ENCODE measurements around the gene SLC16A12.
"Not testable (repeated sequence)": the region's sequence is repeated elsewhere in the genome, so short reads cannot be mapped to it uniquely, and the experiment has no call there.

Gene SLC16A12

DNA sequence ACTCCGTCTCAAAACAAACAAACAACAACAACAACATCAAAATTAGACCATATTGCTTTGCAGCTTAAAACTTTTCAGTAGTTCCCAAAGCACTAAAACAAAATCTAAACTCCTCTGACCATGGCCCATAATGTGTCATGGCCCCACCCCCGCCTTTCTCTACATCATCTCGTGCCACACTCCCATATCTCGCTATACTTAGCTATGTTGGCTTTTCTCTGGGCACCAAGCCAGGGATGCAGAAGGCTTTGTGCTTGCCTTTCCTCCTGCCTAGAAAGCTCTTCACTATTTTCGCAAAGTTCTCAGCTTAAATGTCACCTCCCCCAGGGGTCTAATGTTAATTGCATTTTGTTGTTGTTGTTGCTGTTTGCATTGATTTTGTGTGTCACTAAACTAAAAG lies 15.1 kb upstream of the SLC16A12 start:
- Histone ChIP-seq H3K27me3 (ENCODE audit: control insufficient read depth in 5 of 5, insufficient read depth in 4 of 5, low read length in 5 of 5) (peaks cover 0 to 2% (median 0%) of the 10 kb centered on the region in 5 donors), H3K4me3 (ENCODE audit: low read depth in 1 of 5, low read length in 5 of 5) (no peak overlapping the region), H3K36me3 (ENCODE audit: control insufficient read depth in 5 of 5, insufficient read depth in 5 of 5, low read length in 5 of 5) (no peaks in the 10 kb centered on the region), H3K27ac (ENCODE audit: low read depth, low read length) (no peak overlapping the region), H3K9me3 (ENCODE audit: control insufficient read depth in 5 of 5, low read length in 5 of 5) (peaks cover 0 to 3% (median 0%) of the 10 kb centered on the region in 5 donors), H3K9ac (ENCODE audit: low read length in 5 of 5) (no peak overlapping the region), H3K4me1 (ENCODE audit: control insufficient read depth in 5 of 5, insufficient read depth in 5 of 5, low read length in 5 of 5) (no peaks in the 10 kb centered on the region)

DNA sequence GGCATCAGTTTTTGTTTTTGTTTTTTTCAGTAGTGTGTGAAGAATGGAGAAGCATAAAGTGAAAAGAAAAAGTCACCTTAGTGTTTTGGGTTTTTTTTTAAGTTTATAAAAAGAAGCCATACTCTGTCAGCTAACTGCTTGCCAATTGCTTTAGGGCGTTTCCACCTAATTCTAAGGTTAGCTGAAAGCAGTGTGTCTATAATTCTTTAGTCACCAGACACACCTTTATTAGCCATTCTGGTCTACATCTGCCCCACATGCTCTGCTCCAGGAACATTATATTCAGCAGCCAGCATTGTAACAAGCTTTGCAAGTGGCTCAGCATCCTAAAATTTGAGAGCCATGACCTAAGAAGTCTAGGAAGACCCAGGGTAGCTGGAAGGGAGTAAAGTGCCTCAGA lies 14.1 kb upstream of the SLC16A12 start:
- Histone ChIP-seq H3K4me3 (ENCODE audit: low read depth in 1 of 5, low read length in 5 of 5) (no peak overlapping the region), H3K4me1 (ENCODE audit: control insufficient read depth in 5 of 5, insufficient read depth in 5 of 5, low read length in 5 of 5) (no peaks in the 10 kb centered on the region), H3K27me3 (ENCODE audit: control insufficient read depth in 5 of 5, insufficient read depth in 4 of 5, low read length in 5 of 5) (peaks cover 0 to 2% (median 0%) of the 10 kb centered on the region in 5 donors), H3K9me3 (ENCODE audit: control insufficient read depth in 5 of 5, low read length in 5 of 5) (peaks cover 0 to 4% (median 0%) of the 10 kb centered on the region in 5 donors), H3K27ac (ENCODE audit: low read depth, low read length) (no peak overlapping the region), H3K9ac (ENCODE audit: low read length in 5 of 5) (no peak overlapping the region), H3K36me3 (ENCODE audit: control insufficient read depth in 5 of 5, insufficient read depth in 5 of 5, low read length in 5 of 5) (no peaks in the 10 kb centered on the region)

DNA sequence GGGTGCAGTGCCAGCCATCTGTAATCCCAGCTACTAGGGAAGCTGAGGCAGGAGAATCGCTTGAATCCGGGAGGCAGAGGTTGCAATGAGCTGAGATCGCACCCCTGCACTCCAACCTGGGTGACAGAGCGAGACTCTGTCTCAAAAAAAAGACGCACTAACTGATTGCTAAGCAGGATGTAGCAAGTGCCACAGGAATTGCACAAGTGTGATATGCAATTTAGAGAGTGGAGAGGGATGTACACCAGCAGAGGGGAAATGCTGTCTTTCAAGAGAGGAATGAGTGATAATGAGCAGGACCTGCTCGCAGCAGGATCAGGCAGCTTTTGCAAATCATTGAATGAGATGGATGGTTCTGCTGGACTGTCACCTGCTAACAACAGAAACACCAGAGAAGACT lies 13.3 kb upstream of the SLC16A12 start:
- H3K4me3 ChIP-seq (ENCODE audit: low read depth in 1 of 5, low read length in 5 of 5): no peak overlapping the region
- no peak overlapping the region for H3K9ac ChIP-seq (ENCODE audit: low read length in 5 of 5)
- H3K4me1 ChIP-seq (ENCODE audit: control insufficient read depth in 5 of 5, insufficient read depth in 5 of 5, low read length in 5 of 5): no peaks in the 10 kb centered on the region
- H3K27me3 ChIP-seq (ENCODE audit: control insufficient read depth in 5 of 5, insufficient read depth in 4 of 5, low read length in 5 of 5): peaks cover 0 to 2% (median 0%) of the 10 kb centered on the region in 5 donors
- no peak overlapping the region for H3K27ac ChIP-seq (ENCODE audit: low read depth, low read length)
- no peaks in the 10 kb centered on the region for H3K36me3 ChIP-seq (ENCODE audit: control insufficient read depth in 5 of 5, insufficient read depth in 5 of 5, low read length in 5 of 5)
- peaks cover 0 to 4% (median 0%) of the 10 kb centered on the region in 5 donors for H3K9me3 ChIP-seq (ENCODE audit: control insufficient read depth in 5 of 5, low read length in 5 of 5)

DNA sequence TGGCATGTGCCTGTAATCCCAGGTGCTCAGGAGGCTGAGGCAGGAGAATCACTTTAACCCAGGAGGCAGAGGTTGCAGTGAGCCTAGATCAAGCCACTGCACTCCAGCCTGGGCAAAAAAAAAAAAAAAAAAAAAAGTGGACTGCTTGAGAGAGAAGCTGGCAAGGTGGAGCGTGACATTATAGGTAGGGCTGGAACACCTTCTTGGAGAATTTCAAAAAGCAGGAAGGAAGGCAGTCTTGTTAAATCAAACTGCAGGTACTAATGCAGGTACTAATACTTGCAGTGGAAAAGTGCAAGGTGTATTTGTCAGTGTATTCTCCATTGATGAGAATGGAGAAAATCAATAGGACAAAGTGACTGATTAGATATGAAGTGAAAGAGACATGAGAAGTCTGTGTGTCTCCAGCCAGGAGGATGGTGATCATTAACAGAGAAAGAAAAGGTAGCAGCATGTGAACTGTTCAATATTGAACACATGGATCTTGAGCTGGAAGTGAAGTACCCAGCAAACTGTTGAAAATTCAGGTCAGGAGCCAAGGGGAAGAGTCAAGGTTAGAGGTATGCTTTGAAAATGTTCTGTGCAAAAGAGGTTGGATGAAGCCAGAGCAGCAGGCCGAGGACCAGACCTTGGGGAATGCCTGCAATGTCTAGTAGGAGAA lies 12.6 kb upstream of the SLC16A12 start:
- Histone ChIP-seq H3K9ac (ENCODE audit: low read length in 5 of 5) (no peak overlapping the region), H3K4me1 (ENCODE audit: control insufficient read depth in 5 of 5, insufficient read depth in 5 of 5, low read length in 5 of 5) (no peaks in the 10 kb centered on the region), H3K27me3 (ENCODE audit: control insufficient read depth in 5 of 5, insufficient read depth in 4 of 5, low read length in 5 of 5) (peaks cover 0 to 2% (median 0%) of the 10 kb centered on the region in 5 donors), H3K9me3 (ENCODE audit: control insufficient read depth in 5 of 5, low read length in 5 of 5) (peaks cover 0 to 4% (median 0%) of the 10 kb centered on the region in 5 donors), H3K36me3 (ENCODE audit: control insufficient read depth in 5 of 5, insufficient read depth in 5 of 5, low read length in 5 of 5) (no peaks in the 10 kb centered on the region), H3K4me3 (ENCODE audit: low read depth in 1 of 5, low read length in 5 of 5) (no peak overlapping the region), H3K27ac (ENCODE audit: low read depth, low read length) (no peak overlapping the region)

DNA sequence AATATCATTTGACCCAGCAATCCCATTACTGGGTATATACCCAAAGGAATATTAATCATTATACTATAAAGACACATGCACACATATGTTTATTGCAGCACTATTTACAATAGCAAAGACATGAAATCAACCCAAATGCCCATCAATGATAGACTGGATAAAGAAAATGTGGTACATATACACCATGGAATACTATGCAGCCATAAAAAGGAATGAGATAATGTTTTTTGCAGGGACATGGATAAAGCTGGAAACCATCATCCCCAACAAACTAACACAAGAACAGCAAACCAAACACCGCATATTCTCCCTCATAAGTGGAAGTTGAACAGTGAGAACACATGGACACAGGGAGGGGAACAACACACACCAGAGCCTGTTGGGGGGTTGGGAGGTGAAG lies 11.3 kb upstream of the SLC16A12 start:
- not testable (repeated sequence) for H3K36me3 ChIP-seq (ENCODE audit: control insufficient read depth in 5 of 5, insufficient read depth in 5 of 5, low read length in 5 of 5); H3K4me1 ChIP-seq (ENCODE audit: control insufficient read depth in 5 of 5, insufficient read depth in 5 of 5, low read length in 5 of 5); H3K27me3 ChIP-seq (ENCODE audit: control insufficient read depth in 5 of 5, insufficient read depth in 4 of 5, low read length in 5 of 5); H3K9ac ChIP-seq (ENCODE audit: low read length in 5 of 5); H3K4me3 ChIP-seq (ENCODE audit: low read depth in 1 of 5, low read length in 5 of 5); H3K27ac ChIP-seq (ENCODE audit: low read depth, low read length); H3K9me3 ChIP-seq (ENCODE audit: control insufficient read depth in 5 of 5, low read length in 5 of 5)

DNA sequence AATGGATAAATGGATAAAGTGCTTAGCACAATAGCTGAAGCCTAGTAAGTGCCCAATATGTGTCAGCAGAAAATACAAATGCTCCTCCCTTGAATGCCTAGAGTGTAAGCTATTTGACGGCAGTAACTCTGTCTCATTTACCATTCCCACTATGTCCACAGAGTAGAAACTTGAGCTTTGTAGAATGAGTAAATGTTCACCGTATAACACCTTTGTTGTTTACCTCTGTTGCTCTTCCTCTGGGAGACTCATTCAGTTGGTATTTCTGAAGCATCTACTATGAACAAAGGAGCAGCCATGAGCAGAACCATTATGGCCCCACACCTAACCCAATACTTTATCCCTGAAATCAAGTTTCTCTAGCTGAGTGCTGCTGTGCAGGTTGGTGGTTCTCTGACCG lies 8.4 kb upstream of the SLC16A12 start:
- Histone ChIP-seq H3K27ac (ENCODE audit: low read depth, low read length) (no peak overlapping the region), H3K4me1 (ENCODE audit: control insufficient read depth in 5 of 5, insufficient read depth in 5 of 5, low read length in 5 of 5) (no peaks in the 10 kb centered on the region), H3K27me3 (ENCODE audit: control insufficient read depth in 5 of 5, insufficient read depth in 4 of 5, low read length in 5 of 5) (peaks cover 0 to 2% (median 0%) of the 10 kb centered on the region in 5 donors), H3K9me3 (ENCODE audit: control insufficient read depth in 5 of 5, low read length in 5 of 5) (peaks cover 0 to 4% (median 0%) of the 10 kb centered on the region in 5 donors), H3K9ac (ENCODE audit: low read length in 5 of 5) (no peak overlapping the region), H3K36me3 (ENCODE audit: control insufficient read depth in 5 of 5, insufficient read depth in 5 of 5, low read length in 5 of 5) (no peaks in the 10 kb centered on the region), H3K4me3 (ENCODE audit: low read depth in 1 of 5, low read length in 5 of 5) (no peak overlapping the region)

DNA sequence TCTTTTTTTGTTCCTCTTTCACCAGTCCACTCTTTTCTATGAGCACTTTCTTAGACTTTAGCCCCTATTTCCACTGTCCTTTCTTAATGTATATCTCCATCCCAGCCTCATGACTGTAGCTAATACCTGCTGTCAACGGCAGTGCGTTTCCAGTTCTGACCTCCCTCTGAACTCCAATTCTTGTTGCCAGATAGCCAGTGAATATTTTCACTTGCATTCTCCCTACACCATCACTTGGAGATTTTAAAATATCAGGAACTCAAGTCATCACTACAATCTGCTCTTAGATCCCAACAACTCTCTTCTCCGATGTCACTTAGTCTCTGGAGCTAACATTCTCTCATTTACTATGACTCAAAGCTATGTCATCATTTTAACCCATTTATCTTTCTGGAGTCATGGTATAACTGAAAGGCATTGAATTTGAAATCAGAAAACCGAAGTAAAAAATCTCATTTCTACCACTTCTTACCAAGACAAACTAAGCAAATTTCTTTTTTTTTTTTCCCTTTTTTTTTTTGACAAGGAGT lies 5.1 kb upstream of the SLC16A12 start:
- H3K27me3 ChIP-seq (ENCODE audit: control insufficient read depth in 5 of 5, insufficient read depth in 4 of 5, low read length in 5 of 5): peaks cover 0 to 10% (median 4%) of the 10 kb centered on the region in 5 donors
- peaks cover 0 to 6% (median 5%) of the 10 kb centered on the region in 5 donors for H3K4me1 ChIP-seq (ENCODE audit: control insufficient read depth in 5 of 5, insufficient read depth in 5 of 5, low read length in 5 of 5)
- no peak overlapping the region for H3K9ac ChIP-seq (ENCODE audit: low read length in 5 of 5)
- no peaks in the 10 kb centered on the region for H3K36me3 ChIP-seq (ENCODE audit: control insufficient read depth in 5 of 5, insufficient read depth in 5 of 5, low read length in 5 of 5)
- no peak overlapping the region for H3K4me3 ChIP-seq (ENCODE audit: low read depth in 1 of 5, low read length in 5 of 5)
- H3K27ac ChIP-seq (ENCODE audit: low read depth, low read length): no peak overlapping the region
- H3K9me3 ChIP-seq (ENCODE audit: control insufficient read depth in 5 of 5, low read length in 5 of 5): peaks cover 0 to 1% (median 0%) of the 10 kb centered on the region in 5 donors

DNA sequence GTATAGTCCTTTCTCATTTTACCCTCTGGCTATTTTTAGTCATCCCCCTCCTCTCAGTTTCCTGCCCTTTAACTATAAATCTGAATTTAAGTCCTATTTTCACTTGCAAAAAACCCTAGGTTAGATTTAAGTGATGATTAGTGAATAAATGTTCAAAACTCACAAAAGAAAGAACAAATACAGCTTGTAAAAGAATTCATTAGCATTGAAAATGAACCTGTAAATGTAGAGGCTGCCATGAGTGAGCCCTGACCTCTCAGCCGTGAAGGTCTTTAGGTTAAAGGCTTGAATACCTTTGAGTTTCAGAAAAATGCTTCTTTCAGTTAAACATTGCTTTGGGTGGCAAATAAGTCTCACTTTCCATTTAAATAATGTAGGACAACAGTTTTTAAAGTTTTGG lies 2.0 kb upstream of the SLC16A12 start:
- peaks cover 0 to 12% (median 11%) of the 10 kb centered on the region in 5 donors for H3K4me1 ChIP-seq (ENCODE audit: control insufficient read depth in 5 of 5, insufficient read depth in 5 of 5, low read length in 5 of 5)
- H3K36me3 ChIP-seq (ENCODE audit: control insufficient read depth in 5 of 5, insufficient read depth in 5 of 5, low read length in 5 of 5): no peaks in the 10 kb centered on the region
- H3K27me3 ChIP-seq (ENCODE audit: control insufficient read depth in 5 of 5, insufficient read depth in 4 of 5, low read length in 5 of 5): peaks cover 9 to 33% (median 13%) of the 10 kb centered on the region in 5 donors
- no peak overlapping the region for H3K27ac ChIP-seq (ENCODE audit: low read depth, low read length)
- H3K9ac ChIP-seq (ENCODE audit: low read length in 5 of 5): no peak overlapping the region
- no peaks in the 10 kb centered on the region for H3K9me3 ChIP-seq (ENCODE audit: control insufficient read depth in 5 of 5, low read length in 5 of 5)
- H3K4me3 ChIP-seq (ENCODE audit: low read depth in 1 of 5, low read length in 5 of 5): no peak overlapping the region

DNA sequence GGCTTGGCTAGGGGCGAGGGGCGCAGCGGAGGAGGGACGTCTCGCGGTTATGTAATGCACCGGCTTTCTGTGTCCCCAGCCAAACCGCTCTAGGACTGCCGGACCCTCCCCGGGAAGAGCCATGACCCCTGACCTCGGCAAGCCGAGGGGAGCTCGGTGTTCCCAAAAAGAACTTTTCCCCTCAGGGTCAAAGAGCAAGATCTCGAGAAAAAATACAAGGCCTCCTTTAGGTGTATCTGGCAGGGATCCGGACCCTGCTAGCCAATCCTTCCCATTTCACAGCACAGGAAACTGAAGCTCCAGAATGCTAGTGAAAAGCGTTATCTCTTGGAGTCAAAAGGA lies 590 bp upstream of the SLC16A12 start:
- Histone ChIP-seq H3K27ac (ENCODE audit: low read depth, low read length) (no peak overlapping the region), H3K9me3 (ENCODE audit: control insufficient read depth in 5 of 5, low read length in 5 of 5) (no peaks in the 10 kb centered on the region), H3K36me3 (ENCODE audit: control insufficient read depth in 5 of 5, insufficient read depth in 5 of 5, low read length in 5 of 5) (no peaks in the 10 kb centered on the region), H3K4me3 (ENCODE audit: low read depth in 1 of 5, low read length in 5 of 5) (peak overlapping the region in 4 of 5 donors; percentile 27 to 56 (median 46)), H3K27me3 (ENCODE audit: control insufficient read depth in 5 of 5, insufficient read depth in 4 of 5, low read length in 5 of 5) (peaks cover 12 to 33% (median 15%) of the 10 kb centered on the region in 5 donors), H3K9ac (ENCODE audit: low read length in 5 of 5) (no peak overlapping the region), H3K4me1 (ENCODE audit: control insufficient read depth in 5 of 5, insufficient read depth in 5 of 5, low read length in 5 of 5) (peaks cover 0 to 12% (median 11%) of the 10 kb centered on the region in 5 donors)

DNA sequence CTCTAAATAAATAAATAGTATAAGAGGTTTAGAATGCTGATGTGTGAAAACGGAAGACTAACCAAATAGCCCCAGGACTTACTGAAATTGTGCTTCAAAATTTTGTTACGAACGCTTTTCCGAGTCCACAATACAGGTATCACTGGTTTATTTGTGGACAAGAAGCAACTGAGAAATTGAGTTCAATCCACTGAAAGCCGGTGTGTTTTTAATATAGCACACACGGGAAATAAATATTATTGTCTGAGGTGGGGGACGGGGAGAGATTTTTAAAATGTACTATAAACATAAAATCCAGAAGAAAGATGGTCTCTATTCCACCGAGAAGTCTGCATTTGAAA lies 598 bp downstream of the SLC16A12 start:
- no peak overlapping the region for H3K27ac ChIP-seq (ENCODE audit: low read depth, low read length)
- peaks cover 0 to 12% (median 11%) of the 10 kb centered on the region in 5 donors for H3K4me1 ChIP-seq (ENCODE audit: control insufficient read depth in 5 of 5, insufficient read depth in 5 of 5, low read length in 5 of 5)
- H3K36me3 ChIP-seq (ENCODE audit: control insufficient read depth in 5 of 5, insufficient read depth in 5 of 5, low read length in 5 of 5): no peaks in the 10 kb centered on the region
- no peak overlapping the region for H3K9ac ChIP-seq (ENCODE audit: low read length in 5 of 5)
- peak overlapping the region in 4 of 5 donors; percentile 36 to 56 (median 45) for H3K4me3 ChIP-seq (ENCODE audit: low read depth in 1 of 5, low read length in 5 of 5)
- H3K9me3 ChIP-seq (ENCODE audit: control insufficient read depth in 5 of 5, low read length in 5 of 5): no peaks in the 10 kb centered on the region
- peaks cover 12 to 33% (median 15%) of the 10 kb centered on the region in 5 donors for H3K27me3 ChIP-seq (ENCODE audit: control insufficient read depth in 5 of 5, insufficient read depth in 4 of 5, low read length in 5 of 5)
